Progenitor cell of endocrine pancreas (in vitro differentiated cells): ENCODE results near the gene DDO. TPM values are rescaled to one million over a fixed set of nuclear protein-coding genes. Genes with fewer than 3 reads are reported as not detected.

Source experiments
- DNase-seq: peaks from one replicate; pipeline ENCODE4 v3.0.0; 2021; ENCODE audit warnings: low spot score; ENCODE audit not compliant: unreplicated experiment
- H3K27ac Mint-ChIP-seq: 2 replicates; pipeline ENCODE4 v1.8.0; 2021; ENCODE audit warnings: mild to moderate bottlenecking, moderate library complexity, mixed read lengths
- H3K27me3 Mint-ChIP-seq: 2 replicates; pipeline ENCODE4 v1.8.0; 2021; ENCODE audit warnings: mixed read lengths
- H3K36me3 Mint-ChIP-seq: 2 replicates; pipeline ENCODE4 v1.8.0; 2022; ENCODE audit warnings: mixed read lengths; ENCODE audit not compliant: insufficient read depth
- H3K4me1 Mint-ChIP-seq: 2 replicates; pipeline ENCODE4 v1.8.0; 2021; ENCODE audit warnings: low read depth, mixed read lengths
- H3K4me3 Mint-ChIP-seq: 2 replicates; pipeline ENCODE4 v1.8.0; 2021; ENCODE audit warnings: low read depth, mild to moderate bottlenecking, moderate library complexity, mixed read lengths
- H3K9me3 Mint-ChIP-seq: 2 replicates; pipeline ENCODE4 v1.8.0; 2021; ENCODE audit warnings: low read depth, mixed read lengths
- CTCF ChIP-seq: fragments of 200-600 bp; sonication (generic); IDR thresholded peaks from one replicate; pipeline ENCODE4 v1.5.0; 2021; ENCODE audit warnings: antibody characterized with exemption, mild to moderate bottlenecking; ENCODE audit not compliant: unreplicated experiment
- total RNA-seq: library from RNA; stranded (reverse); gene quantifications from 2 replicates; pipeline ENCODE4 v1.2.1, GENCODE V29; 2021

DDO gene
- total RNA-seq, 1 donor from 2014 or later = not detected

GRCh38 chr6:110400208-110400607 lies 15.2 kb downstream of the DDO start:
- Mint-ChIP-seq H3K4me3 (no peak overlapping the region), H3K4me1 (peaks cover 4% of the 10 kb centered on the region), H3K27ac (no peak overlapping the region), H3K9me3 (no peaks in the 10 kb centered on the region), H3K36me3 (no peaks in the 10 kb centered on the region), H3K27me3 (no peaks in the 10 kb centered on the region)
- no peak for TF ChIP-seq CTCF
- no peak for DNase-seq

- Mint-ChIP-seq H3K9me3 (no peaks in the 10 kb centered on the region), H3K27ac (no peak overlapping the region), H3K27me3 (no peaks in the 10 kb centered on the region), H3K4me3 (no peak overlapping the region), H3K36me3 (no peaks in the 10 kb centered on the region), H3K4me1 (peaks cover 2% of the 10 kb centered on the region)
- no peak for DNase-seq
- TF ChIP-seq CTCF = no peak
These were observed 15.9 kb downstream of the DDO start for GRCh38 chr6:110399219-110400071.

- H3K4me3 Mint-ChIP-seq = no peak overlapping the region
- DNase-seq = no peak
- H3K27ac Mint-ChIP-seq = peak overlapping the region; percentile 30
- no peaks in the 10 kb centered on the region for H3K9me3 Mint-ChIP-seq
- TF ChIP-seq CTCF = no peak
- H3K36me3 Mint-ChIP-seq = no peaks in the 10 kb centered on the region
- no peaks in the 10 kb centered on the region for H3K27me3 Mint-ChIP-seq
- H3K4me1 Mint-ChIP-seq = no peaks in the 10 kb centered on the region
These were observed 16.6 kb downstream of the DDO start for GRCh38 chr6:110398778-110399177.

GRCh38 chr6:110395221-110395620 lies 20.2 kb downstream of the DDO start:
- H3K27me3 Mint-ChIP-seq = no peaks in the 10 kb centered on the region
- no peaks in the 10 kb centered on the region for H3K36me3 Mint-ChIP-seq
- H3K4me1 Mint-ChIP-seq = peaks cover 5% of the 10 kb centered on the region
- DNase-seq = no peak
- no peak for TF ChIP-seq CTCF
- no peak overlapping the region for H3K4me3 Mint-ChIP-seq
- no peaks in the 10 kb centered on the region for H3K9me3 Mint-ChIP-seq
- H3K27ac Mint-ChIP-seq = no peak overlapping the region

GRCh38 chr6:110394409-110394808 lies 21.0 kb downstream of the DDO start:
- no peaks in the 10 kb centered on the region for H3K9me3 Mint-ChIP-seq
- no peak for DNase-seq
- no peak for TF ChIP-seq CTCF
- H3K4me1 Mint-ChIP-seq = peaks cover 13% of the 10 kb centered on the region
- H3K27me3 Mint-ChIP-seq = no peaks in the 10 kb centered on the region
- H3K27ac Mint-ChIP-seq = no peak overlapping the region
- no peaks in the 10 kb centered on the region for H3K36me3 Mint-ChIP-seq
- H3K4me3 Mint-ChIP-seq = no peak overlapping the region
